Muscle of leg (tissue), 11 donors: ENCODE data around the gene TNNT1. TPM values are rescaled to one million over a fixed set of nuclear protein-coding genes. Genes with fewer than 3 reads are reported as not detected.

ENCODE experiments used
- DNase-seq: peaks from one replicate; pipeline ENCODE4 v3.0.0; 2013
- H3K27ac ChIP-seq: one replicate; pipeline ENCODE4 v1.5.1; 2013; ENCODE audit warnings: mild to moderate bottlenecking, low read length, control low read depth
- H3K27me3 ChIP-seq: one replicate; pipeline ENCODE4 v1.6.1; 2013; ENCODE audit warnings: low read length; ENCODE audit not compliant: control insufficient read depth, insufficient read depth
- H3K36me3 ChIP-seq: one replicate; pipeline ENCODE4 v1.6.1; 2013; ENCODE audit warnings: low read length; ENCODE audit not compliant: control insufficient read depth, insufficient read depth
- H3K4me1 ChIP-seq: one replicate; pipeline ENCODE4 v1.6.1; 2013; ENCODE audit warnings: low read length; ENCODE audit not compliant: control insufficient read depth, insufficient read depth
- H3K4me3 ChIP-seq: one replicate; pipeline ENCODE4 v1.5.1; 2013; ENCODE audit warnings: low read length, control low read depth
- H3K9me3 ChIP-seq: replicated peaks from 2 replicates; pipeline ENCODE4 v1.6.1; 2013; ENCODE audit warnings: low read depth, low read length; ENCODE audit not compliant: control insufficient read depth
- WGBS: methylation state at CpG from one replicate; pipeline ENCODE4 v1.1.5; 2013; ENCODE audit warnings: missing lambda C conversion rate; ENCODE audit not compliant: insufficient coverage; 5-methylcytosine and 5-hydroxymethylcytosine counted together
- polyA plus RNA-seq, 8 donors: library from polyadenylated mRNA; unstranded; fragments of 120-200 nt; gene quantifications; one replicate each; pipeline versions ENCODE4 v1.2.1 to v1.2.3, GENCODE V29; 2013; ENCODE audit warnings: inconsistent platforms in 1 of 8, low replicate concordance in 1 of 8; ENCODE audit not compliant: insufficient read length in 8 of 8, insufficient read depth in 1 of 8
- total RNA-seq: library from RNA; stranded (reverse); fragments of 120-200 nt; gene quantifications from one replicate; pipeline ENCODE4 v1.2.4, GENCODE V29; 2013

The TNNT1 gene
- total and polyA plus RNA-seq, 9 donors, result 387 to 1,171 (median 597) TPM

GRCh38 chr19:55117663-55118391 lies 31.2 kb downstream of the TNNT1 start:
- no peaks in the 10 kb centered on the region for H3K9me3 ChIP-seq
- WGBS, result under 1% methylated on average over 36 of the region's 44 CpGs
- H3K4me3 ChIP-seq, result peak overlapping the region; percentile 69
- peaks cover 41% of the 10 kb centered on the region for H3K4me1 ChIP-seq
- H3K27me3 ChIP-seq, result no peaks in the 10 kb centered on the region
- H3K36me3 ChIP-seq, result peaks cover 7% of the 10 kb centered on the region
- peak; percentile 100 for DNase-seq
- H3K27ac ChIP-seq, result peak overlapping the region; percentile 92

- DNase-seq, result peak; percentile 59
- H3K4me1 ChIP-seq, result peaks cover 49% of the 10 kb centered on the region
- peaks cover 14% of the 10 kb centered on the region for H3K36me3 ChIP-seq
- H3K27ac ChIP-seq, result peak within 1 kb of the TSS; percentile 94
- H3K9me3 ChIP-seq, result no peaks in the 10 kb centered on the region
- H3K27me3 ChIP-seq, result no peaks in the 10 kb centered on the region
- WGBS, result under 1% methylated on average over 84 of the region's 97 CpGs
- peak within 1 kb of the TSS; percentile 91 for H3K4me3 ChIP-seq
Observed at GRCh38 chr19:55116859-55117662, 31.9 kb downstream of the TNNT1 start, which contains the start of gene PPP1R12C. Gene PPP1R12C, minus strand, starts transcription at chr19:55117637. Its CDS starts 94 bp downstream, at chr19:55117543.

GRCh38 chr19:55116232-55116858 lies 32.7 kb downstream of the TNNT1 start:
- H3K36me3 ChIP-seq, result peaks cover 19% of the 10 kb centered on the region
- peak overlapping the region; percentile 91 for H3K4me3 ChIP-seq
- no peaks in the 10 kb centered on the region for H3K9me3 ChIP-seq
- WGBS, result under 1% methylated on average over 25 of the region's 25 CpGs
- DNase-seq, result peak; percentile 89
- peaks cover 56% of the 10 kb centered on the region for H3K4me1 ChIP-seq
- no peaks in the 10 kb centered on the region for H3K27me3 ChIP-seq
- H3K27ac ChIP-seq, result peak overlapping the region; percentile 94

GRCh38 chr19:55115446-55116065 lies 33.5 kb downstream of the TNNT1 start:
- H3K4me1 ChIP-seq, result peaks cover 56% of the 10 kb centered on the region
- DNase-seq, result peak; percentile 40
- 64% methylated on average over 5 of the region's 13 CpGs for WGBS
- H3K9me3 ChIP-seq, result no peaks in the 10 kb centered on the region
- H3K36me3 ChIP-seq, result peaks cover 20% of the 10 kb centered on the region
- H3K27me3 ChIP-seq, result no peaks in the 10 kb centered on the region
- H3K4me3 ChIP-seq, result peak overlapping the region; percentile 91
- peak overlapping the region; percentile 94 for H3K27ac ChIP-seq

GRCh38 chr19:55114566-55115145 lies 34.4 kb downstream of the TNNT1 start:
- H3K4me3 ChIP-seq, result no peak overlapping the region
- WGBS, result 73% methylated on average over 6 of the region's 9 CpGs
- no peak for DNase-seq
- peaks cover 56% of the 10 kb centered on the region for H3K4me1 ChIP-seq
- H3K27me3 ChIP-seq, result no peaks in the 10 kb centered on the region
- no peaks in the 10 kb centered on the region for H3K9me3 ChIP-seq
- H3K27ac ChIP-seq, result peak overlapping the region; percentile 94
- peaks cover 29% of the 10 kb centered on the region for H3K36me3 ChIP-seq

- peak overlapping the region; percentile 94 for H3K27ac ChIP-seq
- H3K4me3 ChIP-seq, result peak overlapping the region; percentile 16
- DNase-seq, result peak; percentile 99
- H3K27me3 ChIP-seq, result no peaks in the 10 kb centered on the region
- peaks cover 39% of the 10 kb centered on the region for H3K36me3 ChIP-seq
- WGBS, result 12% methylated on average over 6 of the region's 12 CpGs
- H3K9me3 ChIP-seq, result no peaks in the 10 kb centered on the region
- H3K4me1 ChIP-seq, result peaks cover 53% of the 10 kb centered on the region
Observed at GRCh38 chr19:55113570-55114039, 35.4 kb downstream of the TNNT1 start.

- 60% methylated on average over 14 of the region's 23 CpGs for WGBS
- peak overlapping the region; percentile 16 for H3K4me3 ChIP-seq
- H3K27me3 ChIP-seq, result no peaks in the 10 kb centered on the region
- no peaks in the 10 kb centered on the region for H3K9me3 ChIP-seq
- peak; percentile 48 for DNase-seq
- peaks cover 47% of the 10 kb centered on the region for H3K4me1 ChIP-seq
- peaks cover 40% of the 10 kb centered on the region for H3K36me3 ChIP-seq
- H3K27ac ChIP-seq, result peak overlapping the region; percentile 94
Observed at GRCh38 chr19:55112777-55113569, 36.0 kb downstream of the TNNT1 start.

- Histone ChIP-seq H3K9me3 (no peaks in the 10 kb centered on the region), H3K4me3 (no peak overlapping the region), H3K27ac (peak overlapping the region; percentile 94), H3K4me1 (peaks cover 47% of the 10 kb centered on the region), H3K36me3 (peaks cover 40% of the 10 kb centered on the region), H3K27me3 (no peaks in the 10 kb centered on the region)
- no peak for DNase-seq
- WGBS, result 89% methylated on average over 22 of the region's 25 CpGs
Observed at GRCh38 chr19:55112246-55112776, 36.7 kb downstream of the TNNT1 start.
